Measurements from ENCODE around the gene LZIC. TPM values are rescaled to one million over a fixed set of nuclear protein-coding genes. Genes with fewer than 3 reads are reported as not detected.

LZIC gene
- total and polyA plus RNA-seq, 2 of the 13 experiments (the other 11 are each of a cell fraction or from before 2014, with no cell fraction given) = 25.2 to 71.8 TPM

- TF ChIP-seq ZBTB10 (CRISPR knock-in tag; IDR thresholded peaks at IDR 0.05; ENCODE audit: borderline replicate concordance) (no peak), ZNF670 (CRISPR knock-in tag; IDR thresholded peaks at IDR 0.05; ENCODE audit: borderline replicate concordance) (no peak), IRX3 (CRISPR knock-in tag; IDR thresholded peaks at IDR 0.05; ENCODE audit: borderline replicate concordance, low read depth) (no peak), POGK (CRISPR knock-in tag; conservative IDR thresholded peaks at IDR 0.05) (no peak), HNF4G (IDR thresholded peaks at IDR 0.05; ENCODE audit: borderline replicate concordance, low read depth, low read length) (no peak), HNF4G (CRISPR knock-in tag; IDR thresholded peaks at IDR 0.05; ENCODE audit: borderline replicate concordance, low read depth) (no peak), ZNF687 (CRISPR knock-in tag; IDR thresholded peaks at IDR 0.05) (peak; percentile 56), ATF2 (CRISPR knock-in tag; IDR thresholded peaks at IDR 0.05) (no peak), SP1 (IDR thresholded peaks at IDR 0.05) (no peak), SP1 (CRISPR knock-in tag; IDR thresholded peaks at IDR 0.05) (no peak), GLI4 (CRISPR knock-in tag; IDR thresholded peaks at IDR 0.05; ENCODE audit: borderline replicate concordance) (no peak), KMT2B (CRISPR knock-in tag; IDR thresholded peaks at IDR 0.05) (no peak), ELF4 (CRISPR knock-in tag; IDR thresholded peaks at IDR 0.05; ENCODE audit: borderline replicate concordance) (no peak), PTBP1 (IDR thresholded peaks at IDR 0.05; ENCODE audit: low read depth, low read length, poor library complexity, severe bottlenecking) (no peak), SP5 (CRISPR knock-in tag; IDR thresholded peaks at IDR 0.05; ENCODE audit: borderline replicate concordance, low read depth) (peak; percentile 78), ARID2 (CRISPR knock-in tag; IDR thresholded peaks at IDR 0.05; ENCODE audit: borderline replicate concordance) (no peak)
Observed at GRCh38 chr1:9901148-9902059, 41.8 kb downstream of the LZIC start (continued).
